H9 (cell line): ENCODE data around the gene OOSP3. TPM values are rescaled to one million over a fixed set of nuclear protein-coding genes. Genes with fewer than 3 reads are reported as not detected.

Source experiments
- DNase-seq: peaks from one replicate; pipeline ENCODE4 v3.0.0-alpha.2; 2017
- H2AFZ ChIP-seq: one replicate; pipeline ENCODE4 v1.6.1; 2013; ENCODE audit warnings: mild to moderate bottlenecking, low read length, control low read depth, moderate library complexity
- H2AK5ac ChIP-seq: 2 replicates; pipeline ENCODE4 v1.6.1; 2013; ENCODE audit warnings: low read length, control low read depth, mixed read lengths; ENCODE audit not compliant: insufficient read length
- H2BK120ac ChIP-seq: one replicate; pipeline ENCODE4 v1.6.1; 2013; ENCODE audit warnings: low read depth, mild to moderate bottlenecking, low read length, control low read depth, inconsistent platforms; ENCODE audit not compliant: poor library complexity, severe bottlenecking
- H2BK12ac ChIP-seq: 2 replicates; pipeline ENCODE4 v1.6.1; 2013; ENCODE audit warnings: low read length, control low read depth, mixed read lengths, low read depth; ENCODE audit not compliant: insufficient read length
- H2BK15ac ChIP-seq: 2 replicates; pipeline ENCODE4 v1.6.1; 2013; ENCODE audit warnings: low read depth, low read length, control low read depth
- H2BK20ac ChIP-seq: one replicate; pipeline ENCODE4 v1.6.1; 2013; ENCODE audit warnings: low read depth, mild to moderate bottlenecking, low read length, control low read depth, inconsistent platforms; ENCODE audit not compliant: poor library complexity, severe bottlenecking
- H2BK5ac ChIP-seq: 2 replicates; pipeline ENCODE4 v1.6.1; 2013; ENCODE audit warnings: low read length, control low read depth, mixed read lengths; ENCODE audit not compliant: insufficient read length
- H3K14ac ChIP-seq: 2 replicates; pipeline ENCODE4 v1.6.1; 2013; ENCODE audit warnings: low read length, control low read depth; ENCODE audit not compliant: insufficient read depth
- H3K18ac ChIP-seq: 2 replicates; pipeline ENCODE4 v1.6.1; 2013; ENCODE audit warnings: low read depth, mild to moderate bottlenecking, mixed read lengths, low read length, control low read depth; ENCODE audit not compliant: insufficient read length
- H3K23ac ChIP-seq: 2 replicates; pipeline ENCODE4 v1.6.1; 2013; ENCODE audit warnings: low read length, control low read depth, mixed read lengths, low read depth; ENCODE audit not compliant: insufficient read length
- H3K23me2 ChIP-seq: 2 replicates; pipeline ENCODE4 v1.6.1; 2013; ENCODE audit warnings: low read depth, mild to moderate bottlenecking, mixed read lengths, low read length, control low read depth; ENCODE audit not compliant: insufficient read length, poor library complexity, severe bottlenecking
- H3K27ac ChIP-seq: 2 replicates; pipeline ENCODE4 v1.5.1; 2013; ENCODE audit warnings: low read length, control low read depth, mixed read lengths, low read depth; ENCODE audit not compliant: insufficient read length
- H3K27me3 ChIP-seq: 2 replicates; pipeline ENCODE4 v1.6.1; 2013; ENCODE audit warnings: low read length, control low read depth, inconsistent platforms; ENCODE audit not compliant: insufficient read depth
- H3K4ac ChIP-seq: 2 replicates; pipeline ENCODE4 v1.6.1; 2013; ENCODE audit warnings: low read depth, mild to moderate bottlenecking, control low read depth, inconsistent platforms, low read length, moderate library complexity
- H3K4me1 ChIP-seq: 2 replicates; pipeline ENCODE4 v1.6.1; 2013; ENCODE audit warnings: low read length, control low read depth, inconsistent platforms; ENCODE audit not compliant: insufficient read depth
- H3K4me2 ChIP-seq: 2 replicates; pipeline ENCODE4 v1.6.1; 2013; ENCODE audit warnings: low read length, control low read depth, mixed read lengths; ENCODE audit not compliant: insufficient read length, insufficient read depth
- H3K56ac ChIP-seq: 2 replicates; pipeline ENCODE4 v1.6.1; 2013; ENCODE audit warnings: low read depth, mild to moderate bottlenecking, mixed read lengths, low read length, control low read depth; ENCODE audit not compliant: insufficient read length
- H3K79me1 ChIP-seq: 2 replicates; pipeline ENCODE4 v1.6.1; 2013; ENCODE audit warnings: low read depth, mild to moderate bottlenecking, moderate library complexity, low read length, control low read depth, inconsistent platforms; ENCODE audit not compliant: insufficient read depth, poor library complexity, severe bottlenecking
- H3K79me2 ChIP-seq: 2 replicates; pipeline ENCODE4 v1.6.1; 2013; ENCODE audit warnings: low read length, control low read depth, inconsistent platforms; ENCODE audit not compliant: insufficient read depth
- H3K9ac ChIP-seq: 2 replicates; pipeline ENCODE4 v1.6.1; 2013; ENCODE audit warnings: low read length, control low read depth, mixed read lengths; ENCODE audit not compliant: insufficient read length; ENCODE audit errors: extremely low read depth
- H3K9me3 ChIP-seq: one replicate; pipeline ENCODE4 v1.6.1; 2013; ENCODE audit warnings: low read depth, low read length, inconsistent platforms; ENCODE audit not compliant: control insufficient read depth
- H3T11ph ChIP-seq: one replicate; pipeline ENCODE4 v1.6.1; 2013; ENCODE audit warnings: mild to moderate bottlenecking, low read length, control low read depth, inconsistent platforms
- H4K20me1 ChIP-seq: one replicate; pipeline ENCODE4 v1.6.1; 2013; ENCODE audit not compliant: control insufficient read depth, insufficient read length, insufficient read depth
- H4K5ac ChIP-seq: 2 replicates; pipeline ENCODE4 v1.6.1; 2013; ENCODE audit warnings: low read depth, mild to moderate bottlenecking, mixed read lengths, low read length, control low read depth; ENCODE audit not compliant: insufficient read length
- H4K8ac ChIP-seq: replicated peaks from 2 replicates; pipeline ENCODE4 v1.6.1; 2013; ENCODE audit warnings: low read length, control low read depth, mixed read lengths, low read depth; ENCODE audit not compliant: insufficient read length
- H4K91ac ChIP-seq: 2 replicates; pipeline ENCODE4 v1.6.1; 2013; ENCODE audit warnings: low read depth, mild to moderate bottlenecking, moderate library complexity, mixed read lengths, low read length, control low read depth; ENCODE audit not compliant: insufficient read length
- H3K27ac Mint-ChIP-seq, 3 experiments: 2 replicates in 2 of 3; 3 replicates in 1 of 3; pipeline ENCODE4 v1.8.0; 2020 to 2021; ENCODE audit warnings: mixed read lengths in 3 of 3, mild to moderate bottlenecking in 1 of 3, moderate library complexity in 1 of 3
- H3K27me3 Mint-ChIP-seq: 2 replicates; pipeline ENCODE4 v1.8.0; 2021; ENCODE audit warnings: low read depth, mild to moderate bottlenecking, moderate library complexity, mixed read lengths
- H3K36me3 Mint-ChIP-seq, 3 experiments: 2 replicates in 2 of 3; 3 replicates in 1 of 3; pipeline ENCODE4 v1.8.0; 2020 to 2021; ENCODE audit warnings: low read depth in 3 of 3, mixed read lengths in 3 of 3; ENCODE audit not compliant: insufficient read depth in 1 of 3
- H3K4me1 Mint-ChIP-seq, 2 experiments: 2 replicates each; pipeline ENCODE4 v1.8.0; 2020; ENCODE audit warnings: mixed read lengths in 2 of 2
- H3K4me3 Mint-ChIP-seq, 2 experiments: 2 replicates in 1 of 2; 3 replicates in 1 of 2; pipeline ENCODE4 v1.8.0; 2020 to 2021; ENCODE audit warnings: mild to moderate bottlenecking in 2 of 2, mixed read lengths in 2 of 2, moderate library complexity in 1 of 2
- H3K9me3 Mint-ChIP-seq, 2 experiments: 2 replicates in 1 of 2; 3 replicates in 1 of 2; pipeline ENCODE4 v1.8.0; 2020; ENCODE audit warnings: mild to moderate bottlenecking in 2 of 2, mixed read lengths in 2 of 2, moderate library complexity in 1 of 2
- CTCF ChIP-seq: fragments of 200-600 bp; sonication (generic); conservative IDR thresholded peaks from 3 replicates; pipeline ENCODE4 v1.8.0; 2021; ENCODE audit warnings: antibody characterized with exemption, mild to moderate bottlenecking
- WGBS: extraction: QIAGEN DNeasy Blood & Tissue Kit; methylation state at CpG from one replicate; pipeline ENCODE4 v1.1.7; 2013; ENCODE audit warnings: missing lambda C conversion rate, low lambda C conversion rate, mixed read lengths; ENCODE audit not compliant: insufficient read length; ENCODE audit errors: extremely low coverage; 5-methylcytosine and 5-hydroxymethylcytosine counted together
- total RNA-seq: library from RNA; stranded (reverse); gene quantifications from 2 replicates; pipeline ENCODE4 v1.2.1, GENCODE V29; 2021

The OOSP3 gene
- total RNA-seq, 1 experiment from 2014 or later = not detected

- H3K9me3 Mint-ChIP-seq = no peaks in the 10 kb centered on the region
- H2BK20ac ChIP-seq = no peak overlapping the region
- H3K56ac ChIP-seq = no peak overlapping the region
- H4K20me1 ChIP-seq = no peaks in the 10 kb centered on the region
- peaks cover 8 to 14% of the 10 kb centered on the region in 2 experiments for H3K4me1 Mint-ChIP-seq
- H3K4ac ChIP-seq = no peak overlapping the region
- H2BK120ac ChIP-seq = no peak overlapping the region
- no peak overlapping the region for H4K91ac ChIP-seq
- no peak overlapping the region for H4K5ac ChIP-seq
- no peak overlapping the region for H3K9ac ChIP-seq
- H3K4me3 Mint-ChIP-seq = no peak overlapping the region
- TF ChIP-seq CTCF = no peak
- no peaks in the 10 kb centered on the region for H3K27me3 Mint-ChIP-seq
- no peak overlapping the region for H2AK5ac ChIP-seq
- no peak overlapping the region for H3T11ph ChIP-seq
- no peak overlapping the region for H2BK12ac ChIP-seq
- H3K4me2 ChIP-seq = no peak overlapping the region
- no CpG with 5 or more reads among the region's 2 CpGs for WGBS
- H4K8ac ChIP-seq = no peak overlapping the region
- no peaks in the 10 kb centered on the region for H3K36me3 Mint-ChIP-seq
- H3K14ac ChIP-seq = no peak overlapping the region
- H2BK15ac ChIP-seq = no peak overlapping the region
- no peaks in the 10 kb centered on the region for H3K9me3 ChIP-seq
- no peaks in the 10 kb centered on the region for H3K23me2 ChIP-seq
- no peak for DNase-seq
- no peaks in the 10 kb centered on the region for H3K79me1 ChIP-seq
- H2AFZ ChIP-seq = no peak overlapping the region
- no peak overlapping the region for H3K23ac ChIP-seq
- no peak overlapping the region for H3K18ac ChIP-seq
- H3K4me1 ChIP-seq = peaks cover 3% of the 10 kb centered on the region; the same call in 1 of the 2 replicates
- no peaks in the 10 kb centered on the region for H3K27me3 ChIP-seq
- H3K79me2 ChIP-seq = no peaks in the 10 kb centered on the region
- H3K27ac Mint-ChIP-seq = no peak overlapping the region
- H3K27ac ChIP-seq = no peak overlapping the region
- no peak overlapping the region for H2BK5ac ChIP-seq
Measured at GRCh38 chr11:59854871-59855270, 23.7 kb upstream of the OOSP3 start.
